Daoy (cell line): ENCODE results near the gene LDLRAD4. TPM values are rescaled to one million over a fixed set of nuclear protein-coding genes. Genes with fewer than 3 reads are reported as not detected.

Experiments
- DNase-seq: peaks from one replicate; pipeline ENCODE4 v3.0.0-alpha.2; 2015; ENCODE audit warnings: low read depth
- total RNA-seq: library from RNA; depleted of rRNA; stranded (reverse); fragments of >200 nt; shearing (Covaris generic); gene quantifications from 2 replicates; pipeline ENCODE4 v1.2.3, GENCODE V29; 2014

The LDLRAD4 gene
- total RNA-seq, 1 experiment from 2014 or later, result 8.2 TPM

DNA sequence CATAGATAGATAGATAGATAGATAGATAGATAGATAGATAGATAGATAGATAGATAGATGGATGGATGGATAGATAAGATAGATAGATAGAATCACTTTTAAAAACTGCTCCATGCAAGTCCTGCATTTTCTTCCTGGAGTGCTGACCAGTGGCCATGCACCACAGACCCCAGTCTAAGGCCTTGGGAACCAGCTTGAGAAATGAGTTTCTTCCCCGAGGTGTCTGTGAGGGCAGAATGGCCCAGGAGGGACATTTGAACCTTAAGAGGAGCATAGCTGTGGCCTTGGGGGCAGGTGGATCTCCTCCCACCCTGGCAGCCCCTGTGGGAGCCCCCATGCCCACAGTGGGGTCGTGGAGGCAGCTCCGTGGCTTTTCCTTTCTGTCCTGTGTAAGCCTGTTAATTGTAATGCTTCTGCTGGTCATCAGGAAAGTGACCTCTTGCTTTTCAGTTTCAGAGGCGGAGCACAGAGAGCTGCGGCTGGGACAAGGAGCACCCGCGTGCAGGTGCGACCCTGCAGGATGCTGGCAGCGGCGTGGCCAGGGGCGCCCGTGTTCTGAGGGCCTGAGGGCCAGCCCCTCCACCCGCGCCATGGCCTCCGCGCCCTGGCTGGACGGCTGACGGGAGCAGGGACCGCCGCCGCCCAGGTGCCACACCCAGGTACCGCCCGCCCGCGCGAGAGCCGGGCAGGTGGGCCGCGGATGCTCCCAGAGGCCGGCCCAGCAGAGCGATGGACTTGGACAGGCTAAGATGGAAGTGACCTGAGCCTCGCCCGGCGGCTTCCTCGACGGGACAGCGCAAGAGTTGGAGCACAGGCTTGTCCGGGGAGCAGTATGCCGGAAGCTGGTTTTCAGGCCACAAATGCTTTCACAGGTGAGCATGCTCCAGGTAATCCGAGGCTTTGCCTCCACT is 168.6 kb downstream of the LDLRAD4 start:
- no peak for DNase-seq

DNA sequence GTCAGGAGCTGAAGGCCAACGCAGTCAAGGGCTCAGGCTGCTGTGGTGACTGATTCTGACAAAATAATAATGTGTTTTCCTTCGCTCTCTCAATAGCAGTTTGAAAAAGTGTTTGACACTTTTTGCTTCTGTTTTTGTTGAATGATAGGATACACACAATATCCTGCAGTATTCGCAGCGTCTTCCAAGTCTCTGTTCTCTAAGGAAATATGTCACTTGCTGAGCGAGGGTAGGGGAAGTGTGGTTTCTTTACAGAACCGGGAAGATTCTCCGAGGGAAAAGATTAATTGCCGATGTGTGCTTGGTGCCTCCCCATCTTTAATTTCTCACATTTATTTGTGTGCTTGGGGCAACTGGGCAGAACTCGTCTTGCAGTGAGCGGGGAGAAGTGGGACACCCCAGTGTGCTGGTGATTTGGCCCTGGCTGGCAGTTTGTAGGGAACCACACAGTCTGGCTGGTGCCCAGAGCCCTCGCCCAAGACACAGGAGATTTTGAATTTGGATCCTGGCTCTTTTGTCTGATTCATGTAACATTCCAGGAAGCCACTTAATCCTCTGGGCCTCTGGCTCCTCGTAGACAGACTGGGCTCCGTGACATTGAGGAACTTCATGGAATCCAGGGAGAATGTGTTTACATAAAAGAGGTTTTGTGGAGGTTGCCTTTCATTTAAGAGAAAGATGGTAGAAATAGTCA is 169.4 kb downstream of the LDLRAD4 start:
- peak; percentile 33 for DNase-seq

DNA sequence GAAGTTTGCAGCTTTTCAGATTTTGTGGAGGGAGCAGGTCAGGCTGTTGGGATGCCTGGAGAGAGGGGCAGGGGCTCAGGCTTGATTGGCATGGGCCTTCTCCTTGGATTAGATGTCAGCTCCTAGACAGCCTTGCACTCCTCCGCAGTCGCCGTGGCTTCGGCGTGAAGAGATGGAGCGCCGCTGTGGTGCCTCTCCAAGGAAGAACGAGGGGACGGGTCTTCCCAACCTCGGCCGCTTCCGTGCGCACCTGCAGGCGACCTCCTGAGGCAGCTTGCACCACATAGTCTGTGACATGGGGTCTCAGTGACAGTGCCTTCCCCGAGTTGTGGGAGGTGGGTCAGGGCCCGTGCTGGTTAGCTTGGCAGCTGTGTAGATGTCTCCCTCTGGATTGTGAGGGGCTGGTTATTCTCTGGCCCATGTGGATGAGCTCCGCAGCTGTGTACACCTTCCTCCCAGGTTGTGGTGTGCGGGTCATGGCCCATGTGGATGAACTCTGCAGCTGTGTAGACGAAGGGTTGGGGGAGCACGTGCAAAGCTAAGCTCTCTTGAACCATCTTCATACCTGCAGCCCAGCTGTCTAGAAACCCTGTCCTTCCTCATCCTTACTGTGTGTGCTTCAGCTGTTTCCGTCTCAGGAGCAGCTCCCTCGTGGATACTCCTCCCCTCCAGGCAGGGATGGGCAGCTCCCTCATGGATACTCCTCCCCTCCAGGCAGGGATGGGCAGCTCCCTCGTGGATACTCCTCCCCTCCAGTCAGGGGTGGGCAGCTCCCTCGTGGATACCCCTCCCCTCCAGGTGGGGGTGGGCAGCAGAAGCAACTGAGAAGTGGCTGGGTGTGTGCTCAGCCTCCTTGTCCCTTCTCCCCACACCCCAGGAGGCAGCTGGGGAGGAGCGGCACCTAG is 170.3 kb downstream of the LDLRAD4 start:
- no peak for DNase-seq

DNA sequence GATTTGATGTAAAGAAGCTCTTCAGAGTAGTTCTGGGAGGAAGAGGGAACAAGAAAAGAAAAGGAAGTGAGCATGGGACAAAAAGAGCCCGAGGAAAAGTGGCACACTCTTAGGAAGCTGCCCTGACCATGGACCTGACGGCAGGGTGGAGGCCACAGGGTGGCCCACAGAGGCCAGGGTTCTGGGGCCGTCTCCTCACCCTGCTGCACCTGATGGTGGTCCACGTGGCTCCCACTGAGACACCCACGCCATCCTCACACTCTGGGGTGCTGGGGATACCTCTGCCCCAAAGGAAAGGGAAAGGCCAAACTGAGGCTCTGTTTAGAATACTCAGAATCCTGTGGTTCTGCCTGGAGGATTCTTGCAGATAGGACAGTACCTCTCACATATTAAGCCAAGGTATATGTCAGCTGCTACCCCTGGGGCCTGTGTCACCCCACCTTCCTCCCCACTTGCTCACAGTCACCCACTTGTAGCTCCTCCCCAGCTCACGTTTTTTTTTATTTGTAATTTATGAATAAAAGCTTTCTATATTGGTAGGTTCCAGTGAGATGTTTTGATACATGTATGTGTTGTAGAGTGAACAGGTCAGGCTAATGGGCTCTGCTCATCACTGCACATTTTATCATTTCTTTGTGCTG is 171.1 kb downstream of the LDLRAD4 start:
- DNase-seq, result no peak

DNA sequence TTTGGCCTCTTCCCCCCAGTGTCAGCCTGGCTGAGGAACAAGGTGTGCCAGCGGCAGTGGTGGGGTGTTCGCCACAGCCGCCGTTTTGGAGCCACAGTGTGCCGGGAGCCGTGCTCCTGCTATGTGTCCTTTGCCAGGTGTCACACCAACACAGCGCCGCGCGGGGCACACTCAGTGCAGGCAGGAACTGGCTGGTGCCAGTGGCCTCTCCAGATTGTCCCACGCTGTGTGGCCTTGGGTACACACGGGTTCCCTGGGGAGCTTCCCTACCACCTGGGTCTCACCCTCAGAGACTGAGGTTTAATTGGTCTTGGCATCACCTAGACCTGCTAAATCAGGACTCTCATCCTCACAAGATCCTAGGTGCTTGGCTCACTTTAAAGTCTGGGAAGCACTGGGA is 171.6 kb downstream of the LDLRAD4 start:
- no peak for DNase-seq

DNA sequence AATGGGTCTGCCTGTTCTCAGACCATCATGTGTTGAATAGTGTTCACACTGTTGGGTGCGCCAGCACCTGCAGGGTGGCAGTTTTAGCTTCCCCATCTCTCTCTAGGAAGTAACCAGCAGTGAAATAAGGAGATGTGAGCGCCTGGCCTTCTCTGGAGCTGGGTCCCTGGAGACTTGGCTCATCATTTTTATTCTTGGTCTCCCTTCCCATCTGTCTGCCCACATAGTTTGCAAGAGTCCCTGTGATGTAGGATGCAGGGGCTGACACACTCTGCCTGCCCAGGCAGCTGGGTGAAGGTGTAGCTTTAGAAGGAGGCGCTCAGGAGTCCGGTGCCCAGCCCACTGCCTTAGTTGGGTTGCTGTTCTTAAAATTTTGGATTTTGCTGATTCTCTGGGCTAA is 172.2 kb downstream of the LDLRAD4 start:
- DNase-seq, result no peak

DNA sequence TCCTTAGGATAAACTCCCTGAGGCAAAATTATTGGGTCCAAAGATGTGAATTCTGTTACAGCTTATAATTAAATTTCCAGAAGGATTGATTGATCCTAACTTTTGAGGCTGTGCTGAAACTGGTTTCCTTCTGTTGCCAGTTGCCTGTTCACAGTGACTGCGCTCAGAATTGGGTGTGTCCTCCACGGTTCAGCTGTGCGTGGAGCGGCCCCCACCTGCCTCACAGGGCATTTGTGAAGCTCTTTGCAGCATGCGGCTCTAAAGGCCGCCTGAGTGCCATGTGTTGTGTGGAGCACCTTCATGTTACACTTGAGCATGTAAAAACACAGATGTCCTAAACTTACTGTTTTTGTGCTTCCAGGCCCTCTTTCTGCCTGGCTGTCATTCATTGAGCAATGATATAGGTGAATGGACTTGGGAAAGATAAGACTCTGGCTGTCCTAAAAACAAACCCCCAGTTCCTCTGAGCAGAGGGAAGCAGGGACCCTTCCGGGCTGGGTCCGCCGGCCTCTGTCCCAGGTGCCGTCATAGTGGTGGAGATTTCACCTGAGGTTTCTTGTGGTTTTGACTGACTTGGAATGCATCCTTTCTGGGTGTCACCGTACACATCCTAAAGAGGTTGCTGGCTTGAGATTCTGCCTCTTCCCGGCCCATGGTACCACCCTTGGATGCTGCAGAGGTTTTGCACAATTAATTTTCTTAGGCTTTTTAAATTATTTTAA is 173.6 kb downstream of the LDLRAD4 start:
- no peak for DNase-seq

DNA sequence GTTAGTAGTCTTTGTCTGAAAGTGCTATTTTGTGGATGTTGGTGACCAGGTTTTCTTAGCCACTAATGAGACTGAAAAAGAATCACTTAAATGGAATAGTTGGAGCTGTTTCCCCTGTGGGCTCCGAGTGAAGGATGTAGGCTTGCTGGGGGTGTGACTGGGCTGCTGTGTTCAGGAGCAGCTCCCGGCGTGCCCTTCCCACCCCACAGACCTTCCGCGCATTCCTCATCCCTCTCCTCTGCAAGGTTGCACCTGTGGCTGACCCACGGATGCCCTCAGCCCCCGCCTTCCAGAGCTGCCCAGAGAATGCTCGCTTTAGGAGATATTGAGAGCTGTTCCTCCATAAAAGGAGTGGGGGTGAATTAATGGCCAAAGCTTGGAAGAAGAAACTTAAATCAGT is 174.3 kb downstream of the LDLRAD4 start:
- no peak for DNase-seq

DNA sequence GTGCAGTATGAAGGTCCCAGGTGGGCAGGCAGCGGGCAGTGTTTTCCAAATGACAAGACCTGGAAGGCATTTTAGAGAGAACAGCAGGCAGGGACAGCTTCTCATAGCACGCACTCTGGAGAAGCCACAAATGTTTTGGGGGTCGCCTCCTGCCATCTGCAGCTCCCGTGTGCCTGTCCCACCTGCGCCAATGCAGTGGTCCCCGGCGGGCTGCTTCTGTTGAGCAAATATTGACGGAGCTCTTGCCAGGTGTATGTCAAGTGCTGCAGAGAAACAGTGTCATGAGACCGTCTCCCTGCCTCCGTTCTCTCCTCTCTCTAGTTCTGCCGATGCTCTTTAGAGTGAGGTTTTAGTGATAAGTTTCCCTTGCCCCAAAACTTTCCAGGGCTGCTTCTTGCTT is 174.8 kb downstream of the LDLRAD4 start:
- DNase-seq, result no peak

DNA sequence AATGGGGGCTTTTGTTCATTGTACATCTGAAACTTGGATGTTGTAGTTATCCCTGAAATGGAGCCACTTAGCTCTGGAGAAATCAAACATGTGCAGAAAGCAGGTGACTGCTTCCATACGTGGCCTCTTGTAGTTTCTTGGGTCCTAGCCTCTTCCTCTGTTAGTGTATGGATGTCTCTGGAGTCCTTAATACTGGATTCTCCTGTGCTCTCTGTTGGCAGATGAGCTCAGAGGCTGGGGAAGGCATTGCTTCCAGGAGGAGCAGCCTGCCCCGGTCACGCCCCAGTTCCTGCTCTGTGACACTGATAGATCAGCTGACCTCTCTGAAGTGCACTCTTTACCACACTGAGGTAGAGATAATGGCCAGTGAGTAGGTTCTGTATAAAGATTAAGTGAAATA is 176.2 kb downstream of the LDLRAD4 start:
- DNase-seq, result no peak

DNA sequence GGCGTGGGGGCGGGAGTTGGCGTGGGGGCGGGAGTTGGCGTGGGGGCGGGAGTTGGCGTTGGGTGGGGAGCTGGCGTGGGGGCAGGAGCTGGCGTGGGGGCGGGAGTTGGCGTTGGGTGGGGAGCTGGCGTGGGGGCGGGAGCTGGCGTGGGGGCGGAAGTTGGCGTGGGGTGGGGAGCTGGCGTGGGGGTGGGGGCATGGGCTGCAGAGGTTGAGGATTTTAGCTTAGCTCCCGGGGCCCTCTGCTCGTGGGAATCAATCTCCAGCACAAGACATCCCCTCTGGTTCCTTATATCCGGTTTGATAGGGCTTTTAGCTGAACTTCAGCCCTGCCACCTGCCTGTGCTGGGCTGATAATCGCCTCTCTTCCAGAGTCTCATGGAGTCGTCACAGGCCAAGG is 177.0 kb downstream of the LDLRAD4 start:
- no peak for DNase-seq

DNA sequence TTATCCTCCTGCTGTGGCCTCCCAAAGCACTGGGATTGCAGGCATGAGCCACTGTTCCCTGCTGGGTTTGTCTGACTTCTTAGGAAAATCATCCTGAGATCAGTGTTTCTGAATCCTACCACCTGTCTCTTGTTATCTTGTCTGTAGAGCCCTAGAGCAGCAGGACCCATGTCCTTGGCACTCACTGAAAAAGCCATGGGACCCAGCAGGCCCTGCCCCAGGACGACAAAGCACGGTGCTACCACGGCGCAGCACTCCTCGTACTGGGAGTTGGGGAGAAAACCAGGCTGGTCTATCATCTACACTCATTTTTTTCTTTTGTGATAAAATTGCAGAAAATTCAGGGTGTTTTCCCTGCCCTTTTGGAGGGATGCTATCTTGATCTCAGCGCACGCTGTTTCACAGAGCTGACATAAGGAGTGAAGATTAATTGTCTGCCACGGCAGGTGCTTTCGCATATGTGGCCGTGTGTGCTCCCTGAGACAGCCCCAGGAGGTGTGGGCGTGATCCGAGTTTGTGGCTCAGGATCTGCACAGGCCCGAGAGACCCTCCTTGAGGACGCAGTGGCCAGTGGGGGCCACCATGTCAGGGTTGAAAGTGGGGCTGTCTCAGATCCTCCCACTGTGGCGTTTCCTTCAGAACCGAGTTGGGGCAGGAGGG is 179.1 kb downstream of the LDLRAD4 start:
- no peak for DNase-seq

DNA sequence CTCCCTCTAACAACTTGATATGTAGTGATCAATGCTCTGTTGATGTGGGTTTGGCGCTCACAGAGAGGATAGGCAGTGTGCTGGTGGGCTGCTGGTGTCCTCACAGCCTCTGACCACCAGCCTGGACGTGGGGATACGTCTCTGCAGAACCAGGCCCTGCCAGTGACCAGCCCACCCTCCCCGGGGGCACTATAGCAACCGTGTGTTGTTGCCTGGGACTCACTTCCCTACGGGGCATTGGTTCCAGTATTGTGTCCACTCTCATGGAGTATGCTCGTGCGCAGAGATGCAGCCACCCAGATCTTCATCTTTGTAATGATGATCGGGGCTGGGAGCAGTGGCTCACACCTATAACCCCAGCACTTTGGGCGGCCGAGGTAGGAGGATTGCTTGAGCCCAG is 180.1 kb downstream of the LDLRAD4 start:
- DNase-seq, result no peak

DNA sequence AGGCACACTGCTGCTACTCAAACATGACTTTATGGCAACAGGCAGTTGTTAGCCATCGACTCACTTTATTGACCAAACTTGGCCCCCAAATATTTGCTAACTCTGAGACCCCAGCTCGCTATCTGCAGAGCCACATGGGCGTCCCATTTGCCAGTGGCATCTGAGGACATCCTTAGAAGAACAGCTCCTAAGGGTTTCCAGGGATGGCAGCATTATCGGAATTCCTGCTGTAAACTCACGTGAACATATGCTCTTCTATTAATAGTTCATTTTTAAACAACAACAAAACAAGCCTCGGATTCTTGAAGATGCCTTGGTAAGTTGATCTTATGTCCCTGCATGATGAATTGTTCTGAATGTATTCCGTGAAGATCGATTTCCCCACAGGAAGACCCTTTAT is 181.0 kb downstream of the LDLRAD4 start:
- no peak for DNase-seq

DNA sequence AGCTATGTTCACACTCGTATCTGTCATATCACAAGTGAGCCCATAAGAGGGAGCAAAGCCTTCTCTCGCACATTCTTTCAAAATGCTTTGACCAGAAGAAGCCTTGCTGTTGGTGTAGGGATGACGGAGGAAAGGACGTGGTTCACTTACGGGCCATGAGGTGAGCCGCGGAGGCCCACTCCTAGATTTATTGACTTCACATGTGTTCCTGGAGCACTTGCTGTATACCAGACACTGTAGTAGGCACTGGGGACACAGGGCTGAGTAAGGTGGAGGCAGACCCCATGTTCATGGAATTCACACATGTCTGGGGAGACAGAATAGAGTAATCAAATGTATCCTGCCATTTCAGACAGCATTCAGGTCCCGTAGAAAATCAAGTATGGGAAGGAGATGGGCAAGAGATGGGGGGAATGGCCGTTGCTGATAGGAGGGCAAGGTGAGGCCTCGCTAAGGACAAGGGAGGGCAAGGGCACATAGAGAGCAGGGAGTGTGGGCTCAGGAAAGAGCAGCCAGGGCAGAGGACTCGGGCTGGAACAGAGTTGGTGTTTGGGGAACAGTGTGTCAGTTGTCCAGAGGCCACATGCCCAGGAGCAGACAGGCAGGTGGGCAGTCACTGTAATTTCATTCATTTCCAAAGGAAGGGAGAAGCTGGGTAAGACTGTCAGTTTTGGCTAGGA is 182.2 kb downstream of the LDLRAD4 start:
- no peak for DNase-seq

DNA sequence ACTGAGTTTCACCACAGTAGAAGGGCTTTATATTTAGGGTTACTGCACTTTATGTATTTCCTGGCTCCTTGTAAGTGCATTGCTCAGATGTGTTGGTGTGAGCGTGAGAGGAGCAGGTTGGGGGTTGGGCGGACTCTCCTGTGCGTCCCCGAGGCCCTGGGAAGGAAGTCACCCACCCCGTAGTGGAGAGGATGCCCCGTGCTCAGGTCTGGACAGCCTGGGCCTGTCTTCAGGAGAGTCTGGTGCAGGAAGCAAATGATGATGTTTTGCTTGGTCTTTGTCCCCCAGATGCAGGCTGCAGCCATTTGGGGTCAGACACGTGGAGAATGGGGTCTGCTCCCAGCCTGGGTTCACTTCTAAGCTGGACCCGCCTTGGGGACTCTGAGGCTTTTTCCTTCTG is 182.8 kb downstream of the LDLRAD4 start:
- no peak for DNase-seq

DNA sequence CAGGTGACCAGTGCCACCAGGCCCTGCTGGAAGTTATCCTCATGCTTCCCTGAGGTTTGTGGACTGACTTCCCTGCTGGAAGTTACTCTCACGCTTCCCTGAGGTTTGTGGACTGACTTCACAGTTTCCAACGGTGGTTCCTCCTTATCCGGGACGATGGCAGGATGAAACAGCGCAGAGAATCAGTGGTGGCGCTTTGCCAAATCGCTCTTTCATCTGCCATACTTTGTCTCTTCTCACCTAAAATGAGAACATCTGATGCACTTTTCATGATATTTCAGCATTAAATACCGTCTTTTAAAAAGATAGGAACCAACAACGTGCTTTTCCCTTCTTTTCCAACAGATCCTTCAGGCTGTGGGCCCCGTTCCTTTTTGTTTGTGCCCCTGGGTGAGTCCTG is 183.3 kb downstream of the LDLRAD4 start:
- no peak for DNase-seq

DNA sequence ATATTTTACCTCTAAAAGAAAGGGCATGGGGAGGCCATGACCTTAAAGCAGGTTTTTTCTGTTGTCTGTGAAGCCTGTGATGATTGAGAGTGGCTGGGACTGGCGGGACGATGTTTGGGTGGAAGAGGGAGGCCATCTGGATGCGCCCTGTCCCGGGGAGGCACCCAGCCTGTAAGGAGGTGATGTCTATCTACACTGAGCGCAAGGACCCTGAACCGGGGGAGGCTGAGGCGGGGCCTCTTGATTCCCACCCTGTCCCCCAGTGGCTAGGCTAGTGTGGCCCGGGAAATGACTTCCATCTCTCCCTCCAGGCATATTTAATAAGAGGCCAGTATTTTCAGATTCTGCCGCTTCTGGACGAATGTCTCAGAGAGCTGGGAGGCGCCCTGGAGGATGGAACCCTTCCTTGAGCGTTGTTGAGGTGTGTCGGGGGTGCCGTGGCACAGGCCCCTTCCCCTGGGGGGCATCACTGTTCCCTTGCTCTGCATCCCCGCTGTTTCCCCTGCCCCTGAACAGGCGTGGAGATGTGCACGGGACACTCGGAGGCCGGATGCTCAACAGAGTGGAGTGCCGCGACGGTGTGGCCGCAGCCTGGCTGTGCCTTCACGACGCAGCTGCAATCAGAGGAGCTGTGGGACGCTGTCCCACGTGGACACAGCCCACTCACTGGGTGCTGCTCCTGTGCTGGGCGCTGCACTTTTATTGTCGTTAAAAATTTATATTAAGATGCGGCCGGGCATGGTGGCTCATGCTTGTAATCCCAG is 185.4 kb downstream of the LDLRAD4 start:
- no peak for DNase-seq
